Activated T-helper 1 cell treated with anti-CD3 and anti-CD28 coated beads, Interleukin-2, amount 50 U/mL, for 16 hours (primary cell): ENCODE data around the gene ANKRD7.
"Not testable (repeated sequence)": the region's sequence is repeated elsewhere in the genome, so short reads cannot be mapped to it uniquely, and the experiment has no call there.

Experiments
- DNase-seq, 2 donors: peaks; one replicate each; pipeline ENCODE4 v3.0.0-alpha.2; 2020; ENCODE audit warnings: low read depth in 1 of 2, low spot score in 1 of 2

The ANKRD7 gene

DNA sequence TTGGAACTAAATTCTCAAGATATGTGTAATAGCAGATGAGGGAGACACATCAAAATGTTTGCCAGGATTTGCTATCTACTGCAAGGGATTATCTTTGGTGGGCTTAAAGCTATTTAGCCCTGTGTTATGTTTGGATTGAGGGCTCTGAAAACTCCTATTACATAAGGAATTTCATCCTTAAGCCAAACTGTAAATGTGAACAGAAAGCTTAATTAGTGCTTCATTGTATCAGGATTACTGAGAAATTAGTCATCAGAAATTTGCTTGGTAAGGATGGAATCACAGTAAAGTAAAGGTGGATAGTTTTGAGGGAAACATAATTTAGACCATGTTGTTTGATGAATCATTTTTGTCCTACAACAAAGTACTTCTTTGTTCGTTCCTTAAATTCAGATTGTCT lies 8.3 kb downstream of the ANKRD7 start:
- DNase-seq, result no peak

DNA sequence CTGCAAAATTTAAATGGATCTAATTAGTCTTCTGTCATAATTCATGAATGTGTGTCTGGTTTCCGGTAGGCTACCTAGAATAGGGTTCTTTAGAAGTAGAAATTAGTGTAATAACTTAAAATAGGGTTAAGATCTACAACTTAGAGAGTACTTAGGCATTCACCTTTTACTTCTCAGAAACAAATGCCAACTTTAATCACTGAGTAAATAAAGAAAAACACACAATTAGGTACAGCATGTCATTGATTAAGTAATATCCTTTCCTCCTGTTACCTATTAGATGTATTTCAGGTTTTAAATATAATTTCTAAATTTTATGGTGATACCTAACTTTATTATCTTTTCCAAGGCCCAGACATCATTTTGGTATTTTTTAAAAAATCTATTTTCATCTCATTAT lies 9.3 kb downstream of the ANKRD7 start:
- DNase-seq, result no peak

DNA sequence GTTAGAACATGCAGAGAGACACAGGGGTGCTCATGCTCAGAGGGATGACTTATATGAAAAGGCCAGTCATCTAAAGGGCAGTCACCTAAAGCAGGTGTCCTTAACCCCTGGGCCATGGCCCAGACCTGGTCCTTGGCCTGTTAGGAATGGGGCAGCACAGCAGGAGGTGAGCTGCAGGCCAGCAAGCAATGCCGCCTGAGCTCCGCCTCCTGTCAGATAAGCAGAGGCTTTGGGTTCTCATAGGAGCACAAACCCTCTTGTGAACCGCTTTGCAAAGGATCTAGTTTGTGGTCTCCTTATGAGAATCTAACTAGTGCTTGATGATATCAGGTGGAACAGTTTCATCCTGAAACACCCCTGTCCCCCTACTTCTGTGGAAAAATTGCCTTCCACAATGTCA lies 14.5 kb downstream of the ANKRD7 start:
- DNase-seq, result no peak

DNA sequence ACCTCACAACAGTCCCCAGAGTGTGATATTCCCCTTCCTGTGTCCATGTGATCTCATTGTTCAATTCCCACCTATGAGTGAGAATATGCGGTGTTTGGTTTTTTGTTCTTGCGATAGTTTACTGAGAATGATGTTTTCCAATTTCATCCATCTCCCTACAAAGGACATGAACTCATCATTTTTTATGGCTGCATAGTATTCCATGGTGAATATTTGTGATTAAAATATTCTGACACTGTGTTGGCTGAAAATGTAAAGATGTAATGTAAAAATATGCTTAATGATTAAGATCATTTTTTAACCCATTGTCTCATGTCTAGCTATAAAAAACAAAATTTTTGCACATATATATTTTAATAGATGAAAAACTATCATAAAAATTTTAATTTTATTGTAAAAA lies 15.8 kb downstream of the ANKRD7 start:
- not testable (repeated sequence) for DNase-seq

DNA sequence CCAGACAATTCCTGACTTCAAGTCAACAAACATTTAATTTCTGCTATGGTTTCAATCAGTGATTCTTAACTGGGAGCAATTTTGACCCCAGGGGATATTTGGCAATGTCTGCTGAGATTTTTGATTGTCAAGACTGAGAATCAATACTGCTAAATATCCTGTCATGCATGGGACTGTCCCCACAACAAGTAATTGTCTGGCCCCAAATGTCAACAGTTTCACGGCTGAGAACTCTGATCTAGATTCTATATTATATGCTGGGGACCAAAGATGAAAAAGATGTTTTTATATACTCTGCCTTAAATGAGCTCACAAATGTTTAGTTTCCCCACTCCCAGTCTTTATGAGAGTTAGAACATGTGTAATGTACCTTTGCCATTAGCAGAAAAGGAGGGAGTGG lies 19.2 kb downstream of the ANKRD7 start:
- DNase-seq, result no peak

DNA sequence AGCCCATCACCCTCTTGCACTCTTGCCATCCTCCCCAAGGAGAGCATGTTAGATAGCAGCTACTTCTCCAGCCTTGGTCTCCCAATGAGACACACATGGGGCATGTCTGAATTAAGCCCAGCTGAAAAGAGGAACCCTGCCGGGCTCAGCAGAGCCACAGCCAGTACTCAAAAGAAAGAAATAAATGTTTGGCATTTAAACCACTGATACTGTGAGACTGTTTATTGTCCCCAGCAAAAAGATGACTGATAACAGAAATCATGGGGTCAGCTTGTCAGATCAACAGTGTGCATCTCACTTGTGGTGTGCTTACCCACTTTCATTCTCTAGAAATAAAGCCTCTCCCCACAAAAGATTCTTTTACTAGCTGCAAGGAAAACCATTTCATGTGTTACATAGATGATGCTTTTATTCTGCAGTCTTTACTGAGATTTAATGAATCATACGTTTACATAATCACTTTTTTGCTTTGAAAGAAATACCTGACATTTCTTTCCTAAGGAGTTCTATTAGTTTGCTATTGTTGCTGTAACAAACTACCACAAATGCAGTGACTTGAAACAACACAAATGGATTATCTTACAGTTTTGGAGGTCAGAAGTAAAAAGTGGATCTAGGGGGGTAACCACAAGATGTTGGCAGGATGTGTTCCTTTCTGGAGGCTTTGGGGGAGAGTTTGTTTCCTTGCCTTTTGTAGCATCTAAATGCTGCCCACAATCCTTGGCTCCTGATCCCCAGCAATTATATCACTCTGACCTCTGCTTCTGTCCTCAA lies 20.9 kb downstream of the ANKRD7 start:
- DNase-seq, result no peak

DNA sequence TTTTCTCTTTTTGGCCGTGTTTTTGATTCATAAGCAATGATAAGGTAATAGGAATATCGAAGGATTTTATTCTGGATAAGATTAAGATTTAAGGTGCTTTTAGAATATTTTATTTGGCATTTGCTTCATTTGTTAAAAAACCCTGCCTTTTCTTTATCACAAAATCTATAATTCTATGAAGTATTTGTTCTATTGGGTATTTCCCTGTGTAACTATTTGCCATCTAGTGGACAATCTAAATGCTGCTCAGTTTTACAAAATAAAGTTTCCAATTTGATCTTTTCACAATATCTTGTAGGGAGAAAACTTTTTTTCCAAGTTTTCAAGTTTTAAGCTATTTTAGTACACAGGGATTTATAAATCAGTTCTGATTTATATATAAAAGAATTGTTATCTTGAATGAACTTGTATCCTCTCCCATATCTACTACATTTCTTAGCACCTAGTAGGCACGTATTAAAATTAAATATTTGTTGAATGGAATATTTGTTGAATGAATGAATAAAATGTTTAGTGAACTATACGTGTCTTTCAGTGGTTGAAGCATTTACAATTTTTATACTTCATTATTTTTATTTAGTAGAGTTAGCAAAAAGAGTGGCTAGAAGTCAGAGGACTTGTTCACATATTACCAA lies 26.5 kb downstream of the ANKRD7 start:
- DNase-seq, result no peak

DNA sequence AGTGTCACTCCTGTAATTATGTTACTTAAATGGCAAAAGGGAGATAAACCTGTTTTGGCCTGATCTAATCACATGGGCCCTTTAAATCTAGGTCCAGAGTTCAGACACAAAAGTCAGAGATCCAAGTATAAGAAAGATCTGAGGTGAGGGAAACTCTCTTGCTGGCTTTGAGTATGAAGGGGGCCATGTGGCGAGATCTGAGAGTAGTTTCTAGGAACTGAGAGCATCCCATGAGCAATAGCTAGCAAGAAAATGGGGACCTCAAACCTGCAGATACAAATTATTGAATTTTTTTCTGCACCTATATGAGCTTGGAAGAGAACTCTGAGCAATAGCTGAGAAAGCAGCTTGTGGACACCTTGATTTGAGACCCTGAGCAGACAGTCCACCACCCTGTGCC lies 27.6 kb downstream of the ANKRD7 start:
- DNase-seq, result no peak

DNA sequence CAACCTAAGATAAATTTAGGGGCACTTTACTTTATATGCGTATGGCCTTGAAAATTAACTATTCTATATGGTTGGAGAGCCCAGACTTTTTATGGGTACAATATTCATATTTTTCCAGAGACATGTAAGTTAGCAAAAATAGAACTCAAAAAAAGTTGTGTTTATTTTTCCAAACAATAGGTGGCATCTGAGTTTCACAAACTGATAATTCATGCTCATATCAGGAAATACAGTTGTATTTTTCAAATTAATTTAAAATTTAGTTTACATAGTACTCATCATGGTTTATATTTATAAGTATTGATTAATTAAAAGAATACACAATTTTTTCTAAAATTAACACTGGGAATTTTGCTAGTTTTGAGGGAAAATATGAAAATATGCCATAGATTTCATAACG lies 34.6 kb downstream of the ANKRD7 start:
- no peak for DNase-seq

DNA sequence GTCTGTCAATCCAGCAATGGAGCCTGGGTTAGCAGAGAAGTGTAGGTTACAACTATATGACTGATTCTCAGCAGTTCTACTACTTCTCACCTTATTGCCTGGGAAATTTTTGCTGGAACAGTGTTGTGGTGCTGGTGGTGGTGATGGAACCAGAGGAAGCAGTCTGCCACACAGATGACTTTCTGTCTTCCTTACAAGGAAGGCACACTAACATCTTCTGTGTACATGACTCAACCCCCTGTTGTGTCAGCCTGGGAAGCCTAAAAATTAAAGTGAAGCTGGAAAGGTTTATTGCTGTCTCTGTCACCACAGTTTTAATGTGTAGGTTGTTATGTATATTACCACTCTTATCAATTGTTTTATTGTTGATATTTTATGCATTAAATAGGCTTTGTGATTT lies 40.3 kb downstream of the ANKRD7 start:
- DNase-seq, result no peak

DNA sequence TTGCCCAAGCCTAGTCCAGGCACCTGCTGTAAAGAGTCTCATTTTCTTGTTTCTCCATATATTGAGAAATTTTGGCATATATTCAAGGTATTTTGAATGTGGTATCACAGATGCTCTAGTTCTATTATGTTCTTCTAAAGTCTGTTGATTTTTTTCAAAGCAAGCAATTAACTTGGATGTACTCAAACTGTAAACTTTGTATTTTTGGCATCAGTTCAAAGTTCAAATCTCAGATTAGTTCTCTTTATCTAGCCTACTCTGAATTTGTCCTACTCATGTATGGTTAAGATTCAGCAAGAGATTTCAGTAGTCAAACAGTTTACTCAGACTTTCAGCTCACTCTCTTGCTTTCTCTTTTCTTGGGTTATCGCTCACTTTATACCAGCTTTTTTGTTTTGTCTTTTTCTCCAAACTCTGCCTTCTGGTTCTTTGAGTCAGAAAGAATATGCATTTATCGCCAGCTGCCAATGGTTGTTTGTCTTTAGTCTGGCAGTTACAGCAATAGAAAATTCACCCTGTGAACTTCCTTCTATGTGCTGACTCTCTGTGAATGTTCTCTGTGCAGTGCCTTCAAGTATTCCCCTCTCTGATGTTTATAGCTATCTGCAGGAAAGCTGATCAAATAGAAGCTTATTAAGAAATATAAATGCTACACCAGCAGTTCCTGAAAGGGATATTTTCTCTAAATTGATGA lies 56.0 kb downstream of the ANKRD7 start:
- DNase-seq, result no peak

DNA sequence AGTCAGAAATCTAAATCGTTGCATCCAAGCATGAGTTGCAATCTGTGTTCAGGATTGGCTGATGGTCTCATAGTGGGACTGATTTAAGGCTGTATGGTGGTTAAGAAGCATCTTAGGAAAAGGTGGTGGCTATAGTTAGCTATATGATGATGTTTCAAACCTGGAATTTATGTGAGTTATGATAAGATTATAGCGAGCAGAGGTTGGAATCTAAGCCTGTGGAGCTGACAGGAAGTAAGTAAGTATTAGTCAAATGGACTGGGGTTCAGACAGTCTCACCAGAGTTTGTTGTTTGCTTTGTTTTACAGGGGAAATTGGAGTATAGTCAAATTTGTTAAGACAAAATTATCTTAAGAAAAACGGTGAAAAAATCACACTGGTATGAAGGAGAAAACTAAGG lies 56.7 kb downstream of the ANKRD7 start:
- no peak for DNase-seq

DNA sequence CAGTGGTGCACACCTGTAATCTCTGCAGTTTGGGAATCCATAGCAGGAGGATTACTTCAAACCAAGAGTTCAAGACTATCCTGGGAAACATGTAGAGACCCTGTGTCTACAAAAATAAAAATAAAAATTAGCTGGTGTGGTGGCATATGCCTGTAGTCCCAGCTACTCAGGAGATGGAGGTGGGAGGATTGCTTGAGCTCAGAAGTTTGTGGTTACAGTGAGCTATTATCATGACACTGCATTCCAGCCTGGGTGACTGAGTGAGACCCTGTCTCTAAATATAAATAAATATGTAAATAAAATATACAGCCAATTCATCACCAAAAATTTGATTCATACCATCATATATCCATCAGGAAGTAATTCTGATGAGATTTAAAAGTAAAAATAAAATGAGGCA lies 60.9 kb downstream of the ANKRD7 start:
- DNase-seq, result no peak

DNA sequence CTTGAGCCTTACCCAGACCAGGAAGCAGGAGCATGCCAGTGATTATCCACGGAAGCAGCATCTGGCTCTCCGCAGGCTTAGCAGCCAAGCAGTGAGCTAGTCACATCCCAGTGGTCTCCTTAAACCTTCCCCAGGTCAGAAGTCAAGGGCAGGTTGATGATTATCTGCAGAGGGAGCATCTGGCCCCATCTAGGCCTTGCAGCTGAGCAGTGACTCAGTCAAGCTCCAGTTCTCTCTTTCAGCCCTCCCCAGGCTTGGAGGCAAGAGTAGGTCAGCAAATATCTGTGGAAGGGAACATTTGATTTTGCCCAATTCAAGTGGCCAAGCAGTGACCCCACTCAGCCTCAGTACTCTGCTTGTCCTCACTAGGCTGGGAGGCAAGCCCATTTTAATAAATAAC lies 61.6 kb downstream of the ANKRD7 start:
- DNase-seq, result no peak

DNA sequence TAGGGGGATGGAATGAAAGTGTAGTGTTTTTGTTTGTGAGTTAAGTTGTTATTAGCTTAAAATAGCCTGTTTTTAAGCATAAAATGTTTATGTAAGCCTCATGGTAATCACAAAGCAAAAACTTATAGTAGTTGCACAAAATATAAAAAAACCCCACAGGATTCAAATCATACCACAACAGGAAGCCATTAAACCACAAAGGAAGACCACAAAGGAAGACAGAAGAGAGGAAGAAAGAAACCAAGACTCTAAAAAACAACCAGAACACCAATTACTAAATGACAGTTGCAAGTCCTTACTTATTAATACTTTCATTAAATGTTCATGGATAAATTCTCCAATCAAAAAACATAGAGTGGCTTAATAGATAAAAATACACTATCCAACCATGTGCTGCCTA lies 63.6 kb downstream of the ANKRD7 start:
- no peak for DNase-seq

DNA sequence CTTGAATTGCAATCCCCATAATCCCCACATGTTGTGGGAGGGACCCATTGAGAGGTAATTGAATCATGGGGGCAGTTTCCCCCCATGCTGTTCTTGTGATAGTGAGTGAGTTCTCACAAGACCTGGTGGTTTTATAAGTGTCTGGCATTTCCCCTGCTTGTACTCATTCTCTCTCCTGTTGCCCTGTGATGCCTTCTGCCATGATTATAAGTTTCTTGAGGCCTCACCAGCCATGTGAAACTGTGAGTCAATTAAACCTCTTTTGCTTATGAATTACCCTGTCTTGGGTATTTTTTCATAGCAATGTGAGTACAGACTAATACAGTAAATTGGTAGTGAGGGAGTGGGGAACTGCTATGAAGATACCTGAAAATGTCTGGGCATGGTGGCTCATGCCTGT lies 65.0 kb downstream of the ANKRD7 start:
- no peak for DNase-seq
